Right lobe of liver (tissue), 6 donors: ENCODE measurements around the gene KIRREL3. TPM values are rescaled to one million over a fixed set of nuclear protein-coding genes. Genes with fewer than 3 reads are reported as not detected.

Experiments used
- ATAC-seq, 4 donors: fragments of 200-7000 bp; cut with Tn5 transposase; one replicate each; pipeline ENCODE4 v1.9.1; 2020; ENCODE audit warnings: mild to moderate bottlenecking in 4 of 4, moderate library complexity in 4 of 4
- DNase-seq, 3 donors: peaks; one replicate each; pipeline ENCODE4 v3.0.0-alpha.2; 2020
- H3K27ac ChIP-seq, 3 donors: fragments of 200-600 bp; one replicate each; pipeline ENCODE4 v1.8.0; 2022
- H3K27me3 ChIP-seq, 2 donors: fragments of 200-600 bp; one replicate each; pipeline ENCODE4 v1.8.0; 2022
- H3K36me3 ChIP-seq, 4 donors: fragments of 200-600 bp; sonication (generic) in 1 of 4; one replicate each; pipeline versions ENCODE4 v1.5.1 to v1.8.0; 2017 to 2022; ENCODE audit warnings: control low read depth in 1 of 4
- H3K4me1 ChIP-seq, 4 donors: fragments of 200-600 bp; sonication (generic) in 1 of 4; one replicate each; pipeline versions ENCODE4 v1.5.1 to v1.8.0; 2017 to 2022; ENCODE audit warnings: control low read depth in 1 of 4
- H3K4me3 ChIP-seq, 3 donors: fragments of 200-600 bp; one replicate each; pipeline ENCODE4 v1.8.0; 2022
- H3K9me3 ChIP-seq, 4 donors: fragments of 200-600 bp; sonication (generic) in 1 of 4; one replicate each; pipeline versions ENCODE4 v1.5.1 to v1.8.0; 2017 to 2022; ENCODE audit warnings: control low read depth in 1 of 4
- CTCF ChIP-seq, 4 donors: fragments of 200-600 bp in 3 of 4; fragments of 450-650 bp in 1 of 4; IDR thresholded peaks; one replicate each; pipeline versions ENCODE4 v1.5.1 to v1.8.0; 2016 to 2022; ENCODE audit warnings: antibody characterized with exemption in 4 of 4, mild to moderate bottlenecking in 2 of 4
- POLR2A ChIP-seq: fragments of 450-650 bp; IDR thresholded peaks from one replicate; pipeline ENCODE4 v1.6.1; 2017; ENCODE audit warnings: antibody characterized with exemption, mild to moderate bottlenecking
- WGBS: methylation state at CpG from one replicate; pipeline ENCODE4 v1.1.6; 2018; ENCODE audit warnings: low coverage, low lambda C conversion rate; ENCODE audit not compliant: insufficient coverage; ENCODE audit errors: missing lambda C conversion rate; 5-methylcytosine and 5-hydroxymethylcytosine counted together
- intact Hi-C, 2 donors: fragments of 100-400 bp; cut with DNase I; formaldehyde crosslinking; loops; one replicate each; pipeline versions ENCODE4 v1.11.2 to v1.14.1; 2022
- total RNA-seq, 6 experiments: library from RNA; depleted of rRNA in 2 of 6; stranded (reverse); fragments of >200 nt in 2 of 6; fragmentation: NEBNext Ultra II Directional in 3 of 6; extraction: Animal tissue kit (Norgen Biotek cat#: 25700) in 3 of 6; gene quantifications; one replicate each; pipeline versions ENCODE4 v1.1.0 to v1.2.4, GENCODE V29; 2016 to 2023
- donor health status: DM: no; HTN: yes; CAD: no.
- donor health status: DM: no; HTN: no; CAD: no.
- donor health status: DM: no; HTN: no; CAD: no.
- donor health status: DM: no; HTN: yes; CAD: no.
- donor health status: DM: no; HTN: yes; CAD: no.

KIRREL3 gene
- total RNA-seq, 6 experiments from 2014 or later: not detected

- Histone ChIP-seq H3K27me3 (no peaks in the 10 kb centered on the region), H3K27ac (no peak overlapping the region), H3K4me1 (peaks cover 0 to 3% (median 0%) of the 10 kb centered on the region in 4 donors), H3K4me3 (no peak overlapping the region), H3K9me3 (no peaks in the 10 kb centered on the region), H3K36me3 (peaks cover 0 to 7% (median 0%) of the 10 kb centered on the region in 4 donors)
- WGBS: no CpG with 5 or more reads among the region's 8 CpGs
- intact Hi-C loops: no loop called here
- TF ChIP-seq CTCF (IDR thresholded peaks at IDR 0.05) (no peak), POLR2A (no peak)
- ATAC-seq (no peak), DNase-seq (no peak)
Observed at GRCh38 chr11:126682590-126682989, 318.0 kb downstream of the KIRREL3 start.

GRCh38 chr11:126680700-126681099, 319.9 kb downstream of the KIRREL3 start:
- TF ChIP-seq POLR2A (no peak), CTCF (IDR thresholded peaks at IDR 0.05) (no peak)
- intact Hi-C loops: no loop called here
- H3K9me3 ChIP-seq: no peaks in the 10 kb centered on the region
- H3K4me3 ChIP-seq: no peak overlapping the region
- no peak for ATAC-seq
- H3K27ac ChIP-seq: no peak overlapping the region
- DNase-seq: no peak
- H3K27me3 ChIP-seq: no peaks in the 10 kb centered on the region
- peaks cover 0 to 7% (median 0%) of the 10 kb centered on the region in 4 donors for H3K36me3 ChIP-seq
- WGBS: 65% methylated on average over 3 of the region's 3 CpGs
- H3K4me1 ChIP-seq: no peaks in the 10 kb centered on the region

- no peak for ATAC-seq
- intact Hi-C loops: no loop called here
Observed at GRCh38 chr11:126680131-126680530, 320.4 kb downstream of the KIRREL3 start.

GRCh38 chr11:126679033-126679432, 321.5 kb downstream of the KIRREL3 start:
- Histone ChIP-seq H3K4me3 (no peak overlapping the region), H3K4me1 (no peaks in the 10 kb centered on the region), H3K27me3 (no peaks in the 10 kb centered on the region), H3K27ac (no peak overlapping the region), H3K9me3 (no peaks in the 10 kb centered on the region), H3K36me3 (peaks cover 0 to 7% (median 0%) of the 10 kb centered on the region in 4 donors)
- ATAC-seq (peak in 3 of 4 donors; percentile 29 to 50 (median 39)), DNase-seq (no peak)
- intact Hi-C loops: no loop called here
- 7% methylated on average over 1 of the region's 2 CpGs for WGBS
- TF ChIP-seq POLR2A (no peak), CTCF (IDR thresholded peaks at IDR 0.05) (no peak)

More at GRCh38 chr11:126680131-126680530, 320.4 kb downstream of the KIRREL3 start:
- no peak for DNase-seq
- WGBS: 68% methylated on average over 4 of the region's 4 CpGs
- Histone ChIP-seq H3K4me3 (no peak overlapping the region), H3K27ac (no peak overlapping the region), H3K9me3 (no peaks in the 10 kb centered on the region), H3K27me3 (no peaks in the 10 kb centered on the region), H3K36me3 (peaks cover 0 to 7% (median 0%) of the 10 kb centered on the region in 4 donors), H3K4me1 (no peaks in the 10 kb centered on the region)
- TF ChIP-seq CTCF (IDR thresholded peaks at IDR 0.05) (no peak), POLR2A (no peak)

GRCh38 chr11:126676536-126676935, 324.0 kb downstream of the KIRREL3 start:
- ATAC-seq: no peak
- H3K36me3 ChIP-seq: peaks cover 0 to under 1% (median 0%) of the 10 kb centered on the region in 4 donors
- WGBS: 97% methylated on average over 5 of the region's 9 CpGs
- DNase-seq: no peak
- H3K27me3 ChIP-seq: no peaks in the 10 kb centered on the region
- H3K27ac ChIP-seq: no peak overlapping the region
- H3K4me1 ChIP-seq: no peaks in the 10 kb centered on the region
- intact Hi-C loops: no loop called here
- TF ChIP-seq CTCF (IDR thresholded peaks at IDR 0.05) (no peak), POLR2A (no peak)
- no peaks in the 10 kb centered on the region for H3K9me3 ChIP-seq
- H3K4me3 ChIP-seq: no peak overlapping the region
